ENCODE measurements around the gene RCVRN.

RCVRN gene

GRCh38 chr17:9895923-9896322 lies 9.1 kb downstream of the RCVRN start:
- no peak for TF ChIP-seq CTCF (conservative IDR thresholded peaks at IDR 0.05)
- no peak overlapping the region for H3K27ac ChIP-seq

- no peak for TF ChIP-seq CTCF (conservative IDR thresholded peaks at IDR 0.05)
- H3K27ac ChIP-seq = no peak overlapping the region
Measured at GRCh38 chr17:9894231-9894630, 10.8 kb downstream of the RCVRN start.

- no peak for TF ChIP-seq CTCF (conservative IDR thresholded peaks at IDR 0.05)
- H3K27ac ChIP-seq = no peak overlapping the region
Measured at GRCh38 chr17:9893411-9894012, 11.6 kb downstream of the RCVRN start.

GRCh38 chr17:9890124-9890523 lies 14.9 kb downstream of the RCVRN start:
- TF ChIP-seq CTCF (conservative IDR thresholded peaks at IDR 0.05) = peak; percentile 47
- H3K27ac ChIP-seq = no peak overlapping the region

- no peak overlapping the region for H3K27ac ChIP-seq
- TF ChIP-seq CTCF (conservative IDR thresholded peaks at IDR 0.05) = no peak
Measured at GRCh38 chr17:9887508-9887907, 17.6 kb downstream of the RCVRN start.

- no peak for TF ChIP-seq CTCF (conservative IDR thresholded peaks at IDR 0.05)
Measured at GRCh38 chr17:9886141-9886930, 18.7 kb downstream of the RCVRN start.

GRCh38 chr17:9883451-9883850 lies 21.6 kb downstream of the RCVRN start:
- no peak overlapping the region for H3K27ac ChIP-seq
- TF ChIP-seq CTCF (conservative IDR thresholded peaks at IDR 0.05) = no peak

More at GRCh38 chr17:9886141-9886930, 18.7 kb downstream of the RCVRN start:
- no peak overlapping the region for H3K27ac ChIP-seq

Data from VCaP (cell line).